HEK293 (cell line): ENCODE results near the gene CNOT6L.

ENCODE experiments used
- CTCF ChIA-PET: fragments of 350-600 bp; formaldehyde crosslinking; extraction: SDS; loops from one replicate; lab custom pipeline; 2021; ENCODE audit warnings: antibody characterized with exemption; lab: Yijun Ruan, JAX
- POLR2A ChIA-PET: fragments of 300-600 bp; formaldehyde crosslinking; extraction: SDS; loops from one replicate; lab custom pipeline; 2020; ENCODE audit warnings: antibody characterized with exemption, inconsistent platforms; lab: Yijun Ruan, JAX
- H3K27ac ChIP-seq: fragments of 200-500 bp; sonication (Bioruptor generic); 2 replicates; pipeline ENCODE4 v1.5.1; 2014; ENCODE audit warnings: low read depth, low read length, control low read depth, inconsistent platforms; ENCODE audit errors: extremely low read depth
- H3K36me3 ChIP-seq, 2 experiments: fragments of 200-500 bp in 1 of 2; sonication (Bioruptor generic) in 1 of 2; 1 replicate in 1 of 2; 2 replicates in 1 of 2; pipeline ENCODE4 v1.5.1; 2014 to 2017; ENCODE audit warnings: inconsistent platforms in 2 of 2, low read length in 2 of 2; ENCODE audit not compliant: control insufficient read depth in 2 of 2, insufficient read depth in 1 of 2
- H3K4me1 ChIP-seq: fragments of 200-500 bp; sonication (Bioruptor generic); 2 replicates; pipeline ENCODE4 v1.5.1; 2014; ENCODE audit warnings: mild to moderate bottlenecking, low read length, inconsistent platforms; ENCODE audit not compliant: control insufficient read depth, insufficient read depth
- H3K4me3 ChIP-seq: 2 replicates; pipeline ENCODE4 v1.5.1; 2011; ENCODE audit warnings: low read depth, mild to moderate bottlenecking, control low read depth, low read length, moderate library complexity
- H3K9me3 ChIP-seq: fragments of 200-500 bp; sonication (Bioruptor generic); 2 replicates; pipeline ENCODE4 v1.5.1; 2014; ENCODE audit warnings: low read depth, low read length, inconsistent platforms; ENCODE audit not compliant: control insufficient read depth, insufficient read depth
- ATF2 ChIP-seq: fragments of 450-650 bp; formaldehyde crosslinking; IDR thresholded peaks from 2 replicates; pipeline ENCODE4 v1.5.1; 2016; ENCODE audit warnings: missing biosample characterization, missing genetic modification characterization, low read depth
- KLF7 ChIP-seq: fragments of 450-650 bp; formaldehyde crosslinking; IDR thresholded peaks from 2 replicates; pipeline ENCODE4 v1.5.1; 2016; ENCODE audit warnings: missing biosample characterization, missing genetic modification characterization, borderline replicate concordance
- SALL2 ChIP-seq: fragments of 450-650 bp; formaldehyde crosslinking; IDR thresholded peaks from 2 replicates; pipeline ENCODE4 v1.5.0; 2017; ENCODE audit warnings: missing biosample characterization, mild to moderate bottlenecking, missing genetic modification characterization, borderline replicate concordance
- SP2 ChIP-seq: fragments of 450-650 bp; formaldehyde crosslinking; IDR thresholded peaks from 2 replicates; pipeline ENCODE4 v1.5.1; 2016; ENCODE audit warnings: missing biosample characterization, missing genetic modification characterization
- SP3 ChIP-seq: fragments of 450-650 bp; formaldehyde crosslinking; IDR thresholded peaks from 2 replicates; pipeline ENCODE4 v1.5.1; 2016; ENCODE audit warnings: missing biosample characterization, missing genetic modification characterization
- SP7 ChIP-seq: fragments of 450-650 bp; formaldehyde crosslinking; IDR thresholded peaks from 2 replicates; pipeline ENCODE4 v1.5.1; 2016; ENCODE audit warnings: missing biosample characterization, missing genetic modification characterization
- TCF7L2 ChIP-seq: IDR thresholded peaks from 2 replicates; pipeline ENCODE4 v1.6.1; 2011; ENCODE audit warnings: low read depth, mild to moderate bottlenecking, inconsistent platforms, low read length, moderate library complexity, borderline replicate concordance
- ZEB2 ChIP-seq: fragments of 450-650 bp; formaldehyde crosslinking; IDR thresholded peaks from 2 replicates; pipeline ENCODE4 v1.5.1; 2016; ENCODE audit warnings: missing biosample characterization, missing genetic modification characterization
- ZFP37 ChIP-seq: fragments of 450-650 bp; formaldehyde crosslinking; IDR thresholded peaks from 2 replicates; pipeline ENCODE4 v1.5.1; 2016; ENCODE audit warnings: missing biosample characterization, missing genetic modification characterization
- ZNF10 ChIP-seq: fragments of 450-650 bp; formaldehyde crosslinking; IDR thresholded peaks from 2 replicates; pipeline ENCODE4 v1.5.1; 2017; ENCODE audit warnings: missing biosample characterization, missing genetic modification characterization
- ZNF223 ChIP-seq: fragments of 450-650 bp; formaldehyde crosslinking; IDR thresholded peaks from 2 replicates; pipeline ENCODE4 v1.5.1; 2016; ENCODE audit warnings: missing biosample characterization, missing genetic modification characterization
- ZNF266 ChIP-seq: fragments of 450-650 bp; formaldehyde crosslinking; IDR thresholded peaks from 2 replicates; pipeline ENCODE4 v1.5.1; 2016; ENCODE audit warnings: missing biosample characterization, missing genetic modification characterization, low read depth
- ZNF324 ChIP-seq: fragments of 450-650 bp; formaldehyde crosslinking; IDR thresholded peaks from 2 replicates; pipeline ENCODE4 v1.5.1; 2016; ENCODE audit warnings: missing biosample characterization, missing genetic modification characterization
- ZNF366 ChIP-seq: fragments of 450-650 bp; formaldehyde crosslinking; conservative IDR thresholded peaks from 2 replicates; pipeline ENCODE4 v1.5.1; 2016; ENCODE audit warnings: missing biosample characterization, missing genetic modification characterization
- ZNF416 ChIP-seq: fragments of 450-650 bp; formaldehyde crosslinking; IDR thresholded peaks from 2 replicates; pipeline ENCODE4 v1.5.1; 2016; ENCODE audit warnings: missing biosample characterization, missing genetic modification characterization
- ZNF530 ChIP-seq: fragments of 450-650 bp; formaldehyde crosslinking; IDR thresholded peaks from 2 replicates; pipeline ENCODE4 v1.5.1; 2016; ENCODE audit warnings: low read depth, missing biosample characterization, missing genetic modification characterization
- ZNF639 ChIP-seq: fragments of 450-650 bp; formaldehyde crosslinking; IDR thresholded peaks from 2 replicates; pipeline ENCODE4 v1.5.1; 2016; ENCODE audit warnings: missing biosample characterization, missing genetic modification characterization
- ZNF843 ChIP-seq: fragments of 450-650 bp; formaldehyde crosslinking; IDR thresholded peaks from 2 replicates; pipeline ENCODE4 v1.5.1; 2016; ENCODE audit warnings: missing biosample characterization, missing genetic modification characterization
- ZXDB ChIP-seq: fragments of 450-650 bp; formaldehyde crosslinking; IDR thresholded peaks from 2 replicates; pipeline ENCODE4 v1.5.1; 2016; ENCODE audit warnings: missing biosample characterization, missing genetic modification characterization
- TF ChIP-seq, protein P1 (sequence below): fragments of 450-650 bp; IDR thresholded peaks from 2 replicates; pipeline ENCODE4 v1.5.1; 2018; ENCODE audit warnings: missing biosample characterization, missing genetic modification characterization
- TF ChIP-seq, protein P2 (sequence below): fragments of 450-650 bp; formaldehyde crosslinking; IDR thresholded peaks from 2 replicates; pipeline ENCODE4 v1.5.1; 2016; ENCODE audit warnings: missing biosample characterization, missing genetic modification characterization

CNOT6L gene

DNA sequence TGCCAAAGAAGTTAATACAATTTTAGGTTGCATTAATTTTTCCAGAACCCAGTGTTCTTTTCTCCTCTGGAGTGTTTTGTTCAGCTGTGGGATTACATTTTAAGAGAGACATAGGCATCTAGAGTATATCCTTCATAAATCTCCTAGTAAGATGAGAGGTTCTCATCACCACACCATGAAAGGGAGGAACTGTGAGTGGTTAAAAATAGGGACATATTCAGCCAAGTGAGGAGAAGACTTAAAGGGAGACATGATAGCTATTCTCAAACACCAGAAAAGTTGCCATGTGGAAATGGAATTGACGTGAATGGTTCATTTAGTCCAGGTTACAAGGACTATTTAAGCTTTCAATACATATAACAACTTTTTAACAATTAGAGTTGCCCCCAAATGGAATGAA is 37.0 kb upstream of the CNOT6L start:
- Histone ChIP-seq H3K4me1 (no peaks in the 10 kb centered on the region), H3K36me3 (no peaks in the 10 kb centered on the region)
- TF ChIP-seq SALL2 (tag by site-specific recombination) = no peak
- TF ChIP-seq ZNF324 (tag by site-specific recombination) = no peak
- TF ChIP-seq SP2 (tag by site-specific recombination) = no peak
- TF ChIP-seq ZXDB = no peak
- TF ChIP-seq, protein P1, sequence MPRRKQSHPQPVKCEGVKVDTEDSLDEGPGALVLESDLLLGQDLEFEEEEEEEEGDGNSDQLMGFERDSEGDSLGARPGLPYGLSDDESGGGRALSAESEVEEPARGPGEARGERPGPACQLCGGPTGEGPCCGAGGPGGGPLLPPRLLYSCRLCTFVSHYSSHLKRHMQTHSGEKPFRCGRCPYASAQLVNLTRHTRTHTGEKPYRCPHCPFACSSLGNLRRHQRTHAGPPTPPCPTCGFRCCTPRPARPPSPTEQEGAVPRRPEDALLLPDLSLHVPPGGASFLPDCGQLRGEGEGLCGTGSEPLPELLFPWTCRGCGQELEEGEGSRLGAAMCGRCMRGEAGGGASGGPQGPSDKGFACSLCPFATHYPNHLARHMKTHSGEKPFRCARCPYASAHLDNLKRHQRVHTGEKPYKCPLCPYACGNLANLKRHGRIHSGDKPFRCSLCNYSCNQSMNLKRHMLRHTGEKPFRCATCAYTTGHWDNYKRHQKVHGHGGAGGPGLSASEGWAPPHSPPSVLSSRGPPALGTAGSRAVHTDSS (tag by site-specific recombination) = no peak
- TF ChIP-seq ZNF530 (tag by site-specific recombination) = no peak
- no peak for TF ChIP-seq ZNF843 (tag by site-specific recombination)
- TF ChIP-seq SP3 (tag by site-specific recombination) = no peak
- no peak for TF ChIP-seq SP7 (tag by site-specific recombination)
- no peak for TF ChIP-seq ZNF266 (tag by site-specific recombination)
- TF ChIP-seq ZNF416 = no peak
- TF ChIP-seq KLF7 (tag by site-specific recombination) = no peak
- no peak for TF ChIP-seq ZFP37
- no peak for TF ChIP-seq ZNF639 (tag by site-specific recombination)
- TF ChIP-seq ZNF223 (tag by site-specific recombination) = no peak
- TF ChIP-seq ZNF10 (tag by site-specific recombination) = no peak
- TF ChIP-seq, all 188 proteins: peak for 0
- Histone ChIP-seq H3K27ac (no peak overlapping the region), H3K9me3 (no peaks in the 10 kb centered on the region), H3K4me3 (no peak overlapping the region)
- POLR2A ChIA-PET = no interaction called here
- CTCF ChIA-PET = interaction anchor here (1.3 kb wide), 1 partner anchor 391 kb away, joined by 3 read pairs; no protein-coding TSS in a partner anchor

DNA sequence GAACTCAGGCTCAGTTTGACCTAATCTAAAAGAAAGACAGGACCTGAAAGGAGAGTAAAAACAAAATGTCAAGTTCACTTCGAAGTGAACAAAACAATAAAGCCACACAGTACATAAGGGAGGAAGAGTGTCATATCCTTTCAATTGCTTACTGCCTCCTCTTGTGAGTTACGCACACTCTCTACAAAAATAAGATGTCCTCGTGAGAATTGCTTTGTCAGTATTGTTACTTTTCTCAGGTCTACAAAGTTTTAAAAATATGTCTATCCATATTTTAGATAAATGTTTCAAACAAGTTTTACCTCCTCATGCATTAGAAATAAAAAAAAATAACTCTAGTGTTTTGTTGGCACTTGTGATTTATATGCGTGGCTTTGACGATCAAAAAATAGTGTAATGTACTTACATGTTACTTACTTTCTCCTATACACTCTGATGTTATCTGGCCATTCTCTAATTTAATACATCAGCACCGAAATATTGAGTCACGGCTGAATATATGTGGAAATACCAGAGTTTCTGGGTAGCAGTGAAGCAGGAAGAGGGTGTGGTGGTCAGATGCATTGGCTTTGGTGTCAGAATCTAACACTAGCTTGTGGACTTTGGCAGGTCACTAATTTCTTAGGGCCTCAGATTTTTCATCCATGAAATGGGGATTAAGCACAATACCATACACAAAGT is 35.4 kb upstream of the CNOT6L start:
- no peaks in the 10 kb centered on the region for H3K36me3 ChIP-seq
- H3K4me3 ChIP-seq = no peak overlapping the region
- TF ChIP-seq ATF2 (tag by site-specific recombination) = no peak
- no peak for TF ChIP-seq TCF7L2
- TF ChIP-seq ZNF366 (tag by site-specific recombination) = no peak
- no peak for TF ChIP-seq ZEB2
- TF ChIP-seq, protein P2, sequence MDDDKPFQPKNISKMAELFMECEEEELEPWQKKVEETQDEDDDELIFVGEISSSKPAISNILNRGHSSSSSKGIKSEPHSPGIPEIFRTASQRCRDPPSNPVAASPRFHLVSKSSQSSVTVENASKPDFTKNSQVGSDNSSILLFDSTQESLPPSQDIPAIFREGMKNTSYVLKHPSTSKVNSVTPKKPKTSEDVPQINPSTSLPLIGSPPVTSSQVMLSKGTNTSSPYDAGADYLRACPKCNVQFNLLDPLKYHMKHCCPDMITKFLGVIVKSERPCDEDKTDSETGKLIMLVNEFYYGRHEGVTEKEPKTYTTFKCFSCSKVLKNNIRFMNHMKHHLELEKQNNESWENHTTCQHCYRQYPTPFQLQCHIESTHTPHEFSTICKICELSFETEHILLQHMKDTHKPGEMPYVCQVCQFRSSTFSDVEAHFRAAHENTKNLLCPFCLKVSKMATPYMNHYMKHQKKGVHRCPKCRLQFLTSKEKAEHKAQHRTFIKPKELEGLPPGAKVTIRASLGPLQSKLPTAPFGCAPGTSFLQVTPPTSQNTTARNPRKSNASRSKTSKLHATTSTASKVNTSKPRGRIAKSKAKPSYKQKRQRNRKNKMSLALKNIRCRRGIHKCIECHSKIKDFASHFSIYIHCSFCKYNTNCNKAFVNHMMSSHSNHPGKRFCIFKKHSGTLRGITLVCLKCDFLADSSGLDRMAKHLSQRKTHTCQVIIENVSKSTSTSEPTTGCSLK (tag by site-specific recombination) = no peak
- no peak overlapping the region for H3K27ac ChIP-seq
- no peaks in the 10 kb centered on the region for H3K9me3 ChIP-seq
- no peaks in the 10 kb centered on the region for H3K4me1 ChIP-seq
- CTCF ChIA-PET = no interaction called here
- POLR2A ChIA-PET = no interaction called here
